Lower leg skin (tissue), 3 donors: ENCODE data around the gene ALDH1A1.

Experiments
- POLR2A ChIP-seq, 2 donors: fragments of 450-650 bp; IDR thresholded peaks; one replicate each; pipeline ENCODE4 v1.6.1; 2016 to 2017; ENCODE audit warnings: antibody characterized with exemption in 2 of 2, mild to moderate bottlenecking in 1 of 2, moderate library complexity in 1 of 2
- TF ChIP-seq, protein P1 (sequence below), 3 donors: fragments of 450-650 bp; IDR thresholded peaks; one replicate each; pipeline ENCODE4 v1.5.1; 2016; ENCODE audit warnings: antibody characterized with exemption in 3 of 3, mild to moderate bottlenecking in 3 of 3, moderate library complexity in 2 of 3

DNA sequence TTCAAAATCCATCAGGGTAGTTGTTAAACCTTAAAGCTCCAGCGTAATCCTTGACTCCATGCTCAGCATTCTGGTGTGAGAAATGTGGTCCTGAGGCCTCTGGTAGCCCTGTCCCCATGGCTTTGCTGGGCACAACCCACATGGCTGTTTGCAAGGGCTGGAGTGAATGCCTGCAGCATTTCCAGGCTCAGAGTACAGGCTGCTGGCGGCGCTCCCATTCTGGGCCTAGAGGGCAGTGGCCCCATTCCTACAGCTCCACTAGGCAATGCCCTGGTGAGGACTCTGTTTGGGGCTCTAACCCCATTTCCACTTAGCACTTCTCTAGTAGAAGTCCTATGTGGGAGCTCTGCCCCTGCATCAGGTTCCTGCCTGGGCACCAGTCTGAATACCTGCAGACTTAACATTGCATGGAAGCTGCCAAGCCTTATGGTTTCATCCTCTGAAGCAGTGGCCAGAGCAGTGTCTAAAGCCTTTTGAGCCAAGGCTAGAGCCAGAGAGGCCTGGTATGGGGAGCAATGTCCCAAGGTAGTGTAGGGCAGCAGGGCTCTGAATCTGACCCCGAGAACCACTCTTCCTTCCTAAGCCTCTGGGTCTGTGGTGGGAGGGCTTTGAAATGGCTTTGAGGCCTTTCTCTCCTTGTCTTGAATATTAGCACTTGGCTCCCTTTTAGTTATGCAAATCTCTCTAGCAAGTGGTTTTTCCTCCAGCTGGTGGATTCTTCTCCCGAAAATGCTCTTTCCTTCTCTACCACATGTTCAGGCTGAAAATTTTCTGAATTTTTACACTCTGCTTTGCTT, 5.8 kb upstream of the ALDH1A1 start:
- TF ChIP-seq, protein P1, sequence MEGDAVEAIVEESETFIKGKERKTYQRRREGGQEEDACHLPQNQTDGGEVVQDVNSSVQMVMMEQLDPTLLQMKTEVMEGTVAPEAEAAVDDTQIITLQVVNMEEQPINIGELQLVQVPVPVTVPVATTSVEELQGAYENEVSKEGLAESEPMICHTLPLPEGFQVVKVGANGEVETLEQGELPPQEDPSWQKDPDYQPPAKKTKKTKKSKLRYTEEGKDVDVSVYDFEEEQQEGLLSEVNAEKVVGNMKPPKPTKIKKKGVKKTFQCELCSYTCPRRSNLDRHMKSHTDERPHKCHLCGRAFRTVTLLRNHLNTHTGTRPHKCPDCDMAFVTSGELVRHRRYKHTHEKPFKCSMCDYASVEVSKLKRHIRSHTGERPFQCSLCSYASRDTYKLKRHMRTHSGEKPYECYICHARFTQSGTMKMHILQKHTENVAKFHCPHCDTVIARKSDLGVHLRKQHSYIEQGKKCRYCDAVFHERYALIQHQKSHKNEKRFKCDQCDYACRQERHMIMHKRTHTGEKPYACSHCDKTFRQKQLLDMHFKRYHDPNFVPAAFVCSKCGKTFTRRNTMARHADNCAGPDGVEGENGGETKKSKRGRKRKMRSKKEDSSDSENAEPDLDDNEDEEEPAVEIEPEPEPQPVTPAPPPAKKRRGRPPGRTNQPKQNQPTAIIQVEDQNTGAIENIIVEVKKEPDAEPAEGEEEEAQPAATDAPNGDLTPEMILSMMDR (IDR thresholded peaks at IDR 0.05): no peak
- no peak for TF ChIP-seq POLR2A (IDR thresholded peaks at IDR 0.05)
